ENCODE measurements around the gene MTM1.

MTM1 gene

DNA sequence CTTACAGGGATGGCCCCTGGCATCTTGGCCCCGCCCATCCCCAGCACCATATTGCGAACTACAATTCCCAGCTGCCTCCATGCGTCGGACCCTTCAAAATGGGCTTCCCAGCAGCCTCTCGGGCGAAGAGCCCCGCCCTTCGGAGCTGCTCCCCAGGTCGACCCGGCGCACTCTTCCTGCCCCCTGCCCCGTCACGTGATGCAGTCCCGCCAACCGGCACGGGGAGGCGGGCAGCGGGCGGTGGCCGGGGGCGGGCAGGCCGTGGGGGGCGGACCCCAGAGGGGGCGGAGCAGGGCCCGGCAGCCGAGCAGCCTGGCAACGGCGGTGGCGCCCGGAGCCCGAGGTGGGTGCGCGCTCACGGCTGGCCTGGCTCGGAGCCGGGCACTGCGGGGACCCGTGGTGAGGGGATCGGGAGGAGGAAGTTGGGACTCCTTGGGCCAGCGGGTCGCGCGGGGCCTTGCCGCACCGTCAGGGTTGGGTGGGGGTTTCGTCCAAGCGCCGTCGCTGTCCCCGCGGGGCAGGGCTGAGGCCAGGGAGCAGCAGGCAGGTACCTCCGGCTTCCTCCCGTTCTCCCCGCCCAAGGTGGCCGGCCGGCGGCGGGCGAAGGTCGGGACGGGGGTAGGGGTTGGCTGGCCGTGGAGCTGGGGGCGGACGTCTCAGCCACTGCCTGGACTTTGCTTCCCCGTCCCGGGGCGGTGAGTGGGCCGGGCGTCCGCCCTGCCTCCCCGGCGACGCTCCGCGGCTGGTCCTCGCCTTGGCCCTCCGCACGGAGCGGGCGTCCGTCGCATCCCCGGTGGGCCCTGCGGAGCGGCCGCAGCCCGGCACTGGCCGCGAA is at the start of gene MTM1:
Gene MTM1 (plus strand): TSS at position 302 of the 835 bp plus-strand sequence. CDS start 23,994 bp downstream, outside the sequence.
- peaks cover 38% of the 10 kb centered on the region for H3K4me1 Mint-ChIP-seq
- peak within 1 kb of the TSS; percentile 76 for H3K27ac Mint-ChIP-seq
- peak within 1 kb of the TSS; percentile 90 for H3K4me3 Mint-ChIP-seq
- peak; percentile 95 for ATAC-seq
- no peaks in the 10 kb centered on the region for H3K9me3 Mint-ChIP-seq
- no peaks in the 10 kb centered on the region for H3K27me3 Mint-ChIP-seq
- H3K36me3 Mint-ChIP-seq, result no peaks in the 10 kb centered on the region

DNA sequence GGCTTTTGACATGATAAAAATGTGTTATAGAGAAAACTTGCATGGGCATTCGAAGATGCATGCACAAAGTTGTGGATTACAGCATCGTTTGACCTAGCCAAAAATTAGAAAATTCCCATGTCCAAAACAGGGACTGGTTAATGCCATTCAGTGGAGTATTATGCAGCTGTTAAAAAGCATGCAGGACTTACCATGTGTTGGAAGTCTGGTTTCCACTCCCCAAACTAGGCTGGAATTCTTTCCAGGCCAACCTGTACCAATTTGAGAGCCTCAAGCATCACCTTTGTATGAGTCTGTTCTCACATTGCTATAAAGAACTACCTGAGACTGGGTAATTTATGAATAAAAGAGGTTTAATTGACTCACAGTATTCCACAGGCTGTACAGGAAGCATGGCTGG is 45.9 kb upstream of the MTM1 start:
- Mint-ChIP-seq H3K9me3 (no peaks in the 10 kb centered on the region), H3K27ac (no peak overlapping the region), H3K27me3 (no peaks in the 10 kb centered on the region), H3K36me3 (no peaks in the 10 kb centered on the region), H3K4me1 (no peaks in the 10 kb centered on the region), H3K4me3 (no peak overlapping the region)
- ATAC-seq, result no peak

GRCh38 chrX:150525061-150525919 is 43.1 kb upstream of the MTM1 start:
- Mint-ChIP-seq H3K9me3 (no peaks in the 10 kb centered on the region), H3K4me1 (no peaks in the 10 kb centered on the region), H3K36me3 (no peaks in the 10 kb centered on the region), H3K27me3 (no peaks in the 10 kb centered on the region), H3K27ac (no peak overlapping the region), H3K4me3 (no peak overlapping the region)
- no peak for ATAC-seq

DNA sequence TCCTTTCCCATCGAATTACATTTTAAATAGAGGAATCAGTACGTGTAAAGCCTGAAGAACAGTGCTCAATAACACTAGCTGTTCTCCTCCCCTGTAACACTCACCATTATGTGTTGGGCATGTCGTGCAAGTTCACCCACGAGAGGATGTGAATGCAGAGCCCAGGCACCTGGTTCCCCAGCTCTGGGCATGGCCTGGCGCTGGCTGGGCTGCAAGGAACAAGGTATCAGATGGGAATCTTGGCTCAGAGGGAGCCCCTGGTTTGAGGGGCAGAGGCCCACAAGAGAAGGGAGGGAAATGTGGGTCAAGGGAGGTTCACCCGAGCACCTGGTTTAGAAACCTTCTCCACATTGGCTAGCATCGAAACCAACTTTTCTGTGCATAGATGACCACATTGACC is 41.7 kb upstream of the MTM1 start:
- Mint-ChIP-seq H3K4me1 (no peaks in the 10 kb centered on the region), H3K36me3 (no peaks in the 10 kb centered on the region), H3K27me3 (no peaks in the 10 kb centered on the region), H3K9me3 (no peaks in the 10 kb centered on the region), H3K4me3 (no peak overlapping the region), H3K27ac (no peak overlapping the region)
- no peak for ATAC-seq

DNA sequence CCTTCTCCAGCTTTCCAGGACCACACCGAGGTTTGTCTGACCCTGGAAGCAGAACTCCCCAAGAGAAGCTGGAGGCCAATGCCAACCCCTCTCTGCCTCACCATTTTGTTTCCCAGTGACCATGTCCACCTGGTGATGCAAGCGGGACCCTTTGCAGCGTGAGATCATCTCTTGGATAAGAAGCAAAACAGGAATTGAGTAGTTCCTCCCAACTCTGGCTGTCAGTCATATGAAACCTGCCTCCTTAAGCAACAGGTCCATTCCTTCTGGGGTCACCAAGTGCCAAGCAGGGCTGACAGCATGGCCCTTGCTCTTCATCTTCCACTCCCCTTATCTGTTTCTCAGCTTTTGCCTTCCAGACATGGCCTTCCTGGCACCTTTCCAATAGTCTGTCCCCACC is 41.3 kb upstream of the MTM1 start:
- Mint-ChIP-seq H3K9me3 (no peaks in the 10 kb centered on the region), H3K4me3 (no peak overlapping the region), H3K36me3 (no peaks in the 10 kb centered on the region), H3K27ac (no peak overlapping the region), H3K4me1 (no peaks in the 10 kb centered on the region), H3K27me3 (no peaks in the 10 kb centered on the region)
- ATAC-seq, result no peak

DNA sequence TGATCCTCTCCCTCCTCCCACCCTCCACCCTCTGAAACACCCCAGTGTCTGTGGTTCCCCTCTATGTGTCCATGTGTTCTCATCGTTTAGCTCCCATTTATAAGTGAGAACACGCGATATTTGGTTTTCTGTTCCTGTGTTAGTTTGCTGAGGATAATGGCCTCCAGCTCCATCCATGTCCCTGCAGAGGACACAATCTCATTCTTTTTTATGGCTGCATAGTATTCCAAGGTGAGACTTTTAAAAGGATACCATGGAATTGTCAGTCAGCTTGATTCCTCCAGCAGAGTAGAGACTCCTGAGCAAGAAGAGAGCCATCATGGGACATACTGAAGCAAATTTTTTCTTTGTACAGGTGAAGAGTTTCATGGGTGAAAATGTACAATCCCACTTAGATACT is 38.8 kb upstream of the MTM1 start:
- Mint-ChIP-seq H3K27me3 (no peaks in the 10 kb centered on the region), H3K36me3 (peaks cover 11% of the 10 kb centered on the region), H3K27ac (no peak overlapping the region), H3K4me3 (no peak overlapping the region), H3K4me1 (no peaks in the 10 kb centered on the region), H3K9me3 (peaks cover 10% of the 10 kb centered on the region)
- no peak for ATAC-seq

- no peaks in the 10 kb centered on the region for H3K27me3 Mint-ChIP-seq
- no peak for ATAC-seq
- no peak overlapping the region for H3K4me3 Mint-ChIP-seq
- H3K36me3 Mint-ChIP-seq, result peaks cover 11% of the 10 kb centered on the region
- H3K27ac Mint-ChIP-seq, result no peak overlapping the region
- H3K4me1 Mint-ChIP-seq, result no peaks in the 10 kb centered on the region
- peaks cover 10% of the 10 kb centered on the region for H3K9me3 Mint-ChIP-seq
Measured at GRCh38 chrX:150530821-150531220, 37.6 kb upstream of the MTM1 start.

GRCh38 chrX:150531467-150531866 is 37.0 kb upstream of the MTM1 start:
- Mint-ChIP-seq H3K4me3 (no peak overlapping the region), H3K36me3 (peaks cover 11% of the 10 kb centered on the region), H3K27ac (no peak overlapping the region), H3K9me3 (peaks cover 10% of the 10 kb centered on the region), H3K27me3 (no peaks in the 10 kb centered on the region), H3K4me1 (no peaks in the 10 kb centered on the region)
- ATAC-seq, result no peak

- Mint-ChIP-seq H3K36me3 (peaks cover 11% of the 10 kb centered on the region), H3K27me3 (no peaks in the 10 kb centered on the region), H3K4me3 (no peak overlapping the region), H3K9me3 (peaks cover 10% of the 10 kb centered on the region), H3K27ac (no peak overlapping the region), H3K4me1 (no peaks in the 10 kb centered on the region)
- no peak for ATAC-seq
Measured at GRCh38 chrX:150533863-150534262, 34.6 kb upstream of the MTM1 start.

DNA sequence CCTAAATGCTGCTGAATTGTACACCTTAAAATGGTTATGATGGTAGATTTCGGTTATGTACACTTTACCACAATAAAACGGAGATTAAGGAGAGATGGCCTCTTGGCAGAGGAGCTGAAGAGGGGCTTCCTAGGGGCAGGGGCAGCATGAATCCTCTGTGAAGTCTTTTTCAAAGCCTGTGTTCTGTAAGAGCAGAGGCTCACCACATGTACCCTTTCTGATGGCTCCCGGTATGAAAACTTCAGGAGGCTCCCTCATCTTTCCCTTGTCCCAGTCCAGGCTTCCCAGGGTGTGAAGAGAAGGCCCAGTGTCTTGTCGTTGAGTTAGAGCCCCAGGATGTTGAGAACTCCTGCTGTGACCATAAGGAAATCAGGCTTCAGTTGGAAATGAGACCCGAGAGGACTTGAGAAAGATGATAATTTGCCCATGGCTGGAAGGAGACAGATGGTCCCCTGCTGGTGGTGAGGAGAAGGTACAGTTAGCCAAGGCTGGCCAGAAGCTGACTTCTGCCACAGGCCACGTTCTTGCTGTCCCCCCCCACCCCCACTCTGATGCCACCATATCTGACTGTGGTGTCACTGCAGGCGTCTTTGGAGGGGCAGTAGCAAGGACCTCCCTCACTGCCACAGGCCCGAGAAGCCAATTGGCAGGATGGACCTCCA is 31.8 kb upstream of the MTM1 start:
- Mint-ChIP-seq H3K9me3 (peaks cover 10% of the 10 kb centered on the region), H3K36me3 (peaks cover 11% of the 10 kb centered on the region), H3K27ac (no peak overlapping the region), H3K27me3 (no peaks in the 10 kb centered on the region), H3K4me3 (no peak overlapping the region), H3K4me1 (no peaks in the 10 kb centered on the region)
- no peak for ATAC-seq

DNA sequence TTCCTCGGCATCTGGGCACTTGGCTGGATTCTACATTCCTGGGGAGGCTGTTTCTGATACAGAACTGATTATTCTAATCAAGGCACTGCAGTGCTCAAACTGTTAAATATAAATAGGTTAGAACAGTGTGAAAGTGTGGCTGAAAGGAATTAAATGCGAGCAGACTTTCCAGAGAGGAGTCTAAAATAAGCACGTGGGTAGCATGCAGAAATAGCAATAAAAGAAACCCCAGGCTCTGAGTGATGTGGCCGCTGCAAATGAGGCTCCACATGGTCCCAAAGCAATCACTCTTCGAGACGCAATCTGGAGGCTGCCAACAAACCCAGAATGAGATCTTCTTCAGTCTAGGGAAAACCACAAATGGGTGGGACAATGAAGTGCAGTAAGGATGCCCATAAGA is 30.6 kb upstream of the MTM1 start:
- no peak overlapping the region for H3K27ac Mint-ChIP-seq
- no peaks in the 10 kb centered on the region for H3K27me3 Mint-ChIP-seq
- peaks cover 11% of the 10 kb centered on the region for H3K36me3 Mint-ChIP-seq
- H3K4me1 Mint-ChIP-seq, result peaks cover 8% of the 10 kb centered on the region
- peaks cover 10% of the 10 kb centered on the region for H3K9me3 Mint-ChIP-seq
- ATAC-seq, result no peak
- no peak overlapping the region for H3K4me3 Mint-ChIP-seq

GRCh38 chrX:150540965-150541364 is 27.5 kb upstream of the MTM1 start:
- Mint-ChIP-seq H3K9me3 (no peaks in the 10 kb centered on the region), H3K4me3 (no peak overlapping the region), H3K36me3 (no peaks in the 10 kb centered on the region), H3K4me1 (peaks cover 25% of the 10 kb centered on the region), H3K27me3 (no peaks in the 10 kb centered on the region), H3K27ac (no peak overlapping the region)
- no peak for ATAC-seq

- H3K27ac Mint-ChIP-seq, result peak overlapping the region; percentile 82
- H3K9me3 Mint-ChIP-seq, result no peaks in the 10 kb centered on the region
- no peaks in the 10 kb centered on the region for H3K36me3 Mint-ChIP-seq
- no peak overlapping the region for H3K4me3 Mint-ChIP-seq
- H3K27me3 Mint-ChIP-seq, result no peaks in the 10 kb centered on the region
- ATAC-seq, result peak; percentile 74
- peaks cover 37% of the 10 kb centered on the region for H3K4me1 Mint-ChIP-seq
Measured at GRCh38 chrX:150542846-150543229, 25.6 kb upstream of the MTM1 start.

DNA sequence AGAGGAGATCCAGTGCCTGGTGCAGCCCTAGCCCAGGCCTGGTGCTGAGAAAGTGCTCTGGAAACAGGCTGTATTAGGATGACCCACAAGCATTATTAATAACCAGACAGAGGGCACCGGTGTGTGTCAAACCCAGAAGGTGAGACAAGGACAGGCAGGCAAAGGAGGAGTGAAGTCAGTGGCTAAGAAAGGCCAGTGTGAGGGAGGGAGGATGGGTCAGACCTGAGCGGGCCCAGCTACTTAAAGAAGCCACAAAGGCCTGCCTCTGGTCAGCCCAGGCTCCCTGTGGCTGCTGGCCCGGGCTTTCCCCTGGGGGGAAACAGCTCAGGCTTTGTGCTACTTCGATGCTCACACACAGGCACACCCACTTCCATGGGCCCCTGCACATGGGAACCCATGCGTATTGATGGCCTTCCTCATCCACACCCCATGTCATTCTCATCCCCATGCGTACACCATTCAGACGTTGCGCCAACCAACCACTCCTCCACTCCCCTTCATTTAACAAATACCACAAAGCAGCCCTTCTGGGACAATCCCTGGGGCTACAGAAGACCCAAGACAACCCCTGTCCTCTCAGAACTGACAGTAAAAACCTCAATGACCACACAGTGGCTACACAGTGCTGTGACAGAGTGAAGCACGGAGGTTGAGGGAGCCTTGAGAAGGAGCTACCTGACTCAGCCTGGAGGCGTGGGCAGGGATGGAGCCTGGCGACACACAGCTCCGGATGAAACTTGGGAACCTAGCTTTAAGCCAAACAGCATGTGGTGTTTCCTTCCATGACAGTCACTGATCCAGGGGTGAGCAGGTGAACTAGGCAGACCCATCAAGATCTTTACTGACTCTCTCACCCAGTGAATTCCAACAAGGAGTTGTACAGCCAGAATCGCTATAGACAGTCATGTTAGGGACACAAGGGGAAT is 24.9 kb upstream of the MTM1 start:
- Mint-ChIP-seq H3K4me3 (no peak overlapping the region), H3K9me3 (no peaks in the 10 kb centered on the region), H3K36me3 (no peaks in the 10 kb centered on the region), H3K4me1 (peaks cover 42% of the 10 kb centered on the region), H3K27ac (peak overlapping the region; percentile 82), H3K27me3 (no peaks in the 10 kb centered on the region)
- ATAC-seq, result peak; percentile 84
